Upper lobe of right lung (tissue), 1 donor: ENCODE results near the gene LIFR. TPM values are rescaled to one million over a fixed set of nuclear protein-coding genes. Genes with fewer than 3 reads are reported as not detected.

Experiments used
- ATAC-seq: fragments of 200-7000 bp; cut with Tn5 transposase; one replicate; pipeline ENCODE4 v1.9.1; 2020; ENCODE audit warnings: mild to moderate bottlenecking, moderate library complexity
- DNase-seq: peaks from one replicate; pipeline ENCODE4 v3.0.0-alpha.2; 2020
- H3K27ac ChIP-seq: fragments of 200-600 bp; one replicate; pipeline ENCODE4 v1.8.0; 2022
- H3K27me3 ChIP-seq: fragments of 200-600 bp; one replicate; pipeline ENCODE4 v1.8.0; 2022; ENCODE audit warnings: mild to moderate bottlenecking
- H3K36me3 ChIP-seq: fragments of 200-600 bp; one replicate; pipeline ENCODE4 v1.8.0; 2022
- H3K4me1 ChIP-seq: fragments of 200-600 bp; one replicate; pipeline ENCODE4 v1.8.0; 2022
- H3K4me3 ChIP-seq: fragments of 200-600 bp; one replicate; pipeline ENCODE4 v1.8.0; 2022; ENCODE audit warnings: mild to moderate bottlenecking
- H3K9me3 ChIP-seq: fragments of 200-600 bp; one replicate; pipeline ENCODE4 v1.8.0; 2022
- CTCF ChIP-seq: fragments of 200-600 bp; IDR thresholded peaks from one replicate; pipeline ENCODE4 v1.8.0; 2022; ENCODE audit warnings: antibody characterized with exemption
- intact Hi-C: fragments of 100-400 bp; cut with DNase I; formaldehyde crosslinking; loops from one replicate; pipeline ENCODE4 v1.11.0; 2022
- total RNA-seq: library from RNA; stranded (reverse); fragmentation: NEBNext Ultra II Directional; extraction: Animal tissue kit (Norgen Biotek cat#: 25700); gene quantifications from one replicate; pipeline ENCODE4 v1.2.1, GENCODE V29; 2021
- donor health status: DM: no; HTN: yes; CAD: no; lungs with severe emphysema.

Gene LIFR
- total RNA-seq, 1 donor from 2014 or later, result 151 TPM

- H3K4me1 ChIP-seq, result no peaks in the 10 kb centered on the region
- TF ChIP-seq CTCF, result no peak
- no peak overlapping the region for H3K4me3 ChIP-seq
- H3K9me3 ChIP-seq, result no peaks in the 10 kb centered on the region
- ATAC-seq, result peak; percentile 75
- no peak overlapping the region for H3K27ac ChIP-seq
- intact Hi-C loops, result no loop called here
- DNase-seq, result no peak
- H3K27me3 ChIP-seq, result no peaks in the 10 kb centered on the region
- H3K36me3 ChIP-seq, result no peaks in the 10 kb centered on the region
Observed at GRCh38 chr5:38453506-38453905, 102.9 kb downstream of the LIFR start.

GRCh38 chr5:38452201-38452600 lies 104.2 kb downstream of the LIFR start:
- Histone ChIP-seq H3K4me1 (no peaks in the 10 kb centered on the region), H3K27me3 (peaks cover 1% of the 10 kb centered on the region), H3K4me3 (no peak overlapping the region), H3K27ac (no peak overlapping the region), H3K36me3 (no peaks in the 10 kb centered on the region), H3K9me3 (no peaks in the 10 kb centered on the region)
- no peak for TF ChIP-seq CTCF
- intact Hi-C loops, result no loop called here
- DNase-seq, result no peak
- no peak for ATAC-seq

- peaks cover 5% of the 10 kb centered on the region for H3K27me3 ChIP-seq
- TF ChIP-seq CTCF, result no peak
- DNase-seq (no peak), ATAC-seq (no peak)
- intact Hi-C loops, result no loop called here
- H3K9me3 ChIP-seq, result no peaks in the 10 kb centered on the region
- no peaks in the 10 kb centered on the region for H3K36me3 ChIP-seq
- H3K4me1 ChIP-seq, result no peaks in the 10 kb centered on the region
- no peak overlapping the region for H3K27ac ChIP-seq
- no peak overlapping the region for H3K4me3 ChIP-seq
Observed at GRCh38 chr5:38451074-38451725, 105.2 kb downstream of the LIFR start.

- TF ChIP-seq CTCF, result no peak
- no peaks in the 10 kb centered on the region for H3K36me3 ChIP-seq
- no peak for ATAC-seq
Observed at GRCh38 chr5:38450627-38451026, 105.8 kb downstream of the LIFR start.

GRCh38 chr5:38448568-38449350 lies 107.7 kb downstream of the LIFR start:
- H3K27ac ChIP-seq, result no peak overlapping the region
- no peaks in the 10 kb centered on the region for H3K9me3 ChIP-seq

More at GRCh38 chr5:38450627-38451026, 105.8 kb downstream of the LIFR start:
- intact Hi-C loops, result no loop called here
- DNase-seq, result no peak
- Histone ChIP-seq H3K27ac (no peak overlapping the region), H3K9me3 (no peaks in the 10 kb centered on the region), H3K4me1 (no peaks in the 10 kb centered on the region), H3K27me3 (peaks cover 5% of the 10 kb centered on the region), H3K4me3 (no peak overlapping the region)

More at GRCh38 chr5:38448568-38449350, 107.7 kb downstream of the LIFR start:
- DNase-seq, result no peak
- H3K4me1 ChIP-seq, result no peaks in the 10 kb centered on the region
- TF ChIP-seq CTCF, result no peak
- no peaks in the 10 kb centered on the region for H3K36me3 ChIP-seq
- intact Hi-C loops, result no loop called here
- no peak for ATAC-seq
- H3K27me3 ChIP-seq, result peaks cover 5% of the 10 kb centered on the region
- no peak overlapping the region for H3K4me3 ChIP-seq
